ENCODE results near the gene APAF1.

GRCh38 chr12:98610596-98610995 is 34.5 kb upstream of the APAF1 start:
- no peak for TF ChIP-seq CTCF (IDR thresholded peaks at IDR 0.05; ENCODE audit: insufficient read depth, low read depth, low read length)
- TF ChIP-seq EZH2 (IDR thresholded peaks at IDR 0.05; ENCODE audit: insufficient read depth, low read length): no peak

All from astrocyte (in vitro differentiated cells and primary cell).